Globus pallidus (tissue), 1 donor: ENCODE measurements around the gene CAMK2B.

ENCODE experiments used
- DNase-seq: peaks from one replicate; pipeline ENCODE4 v3.0.0-alpha.2; 2015; ENCODE audit warnings: low spot score

CAMK2B gene

DNA sequence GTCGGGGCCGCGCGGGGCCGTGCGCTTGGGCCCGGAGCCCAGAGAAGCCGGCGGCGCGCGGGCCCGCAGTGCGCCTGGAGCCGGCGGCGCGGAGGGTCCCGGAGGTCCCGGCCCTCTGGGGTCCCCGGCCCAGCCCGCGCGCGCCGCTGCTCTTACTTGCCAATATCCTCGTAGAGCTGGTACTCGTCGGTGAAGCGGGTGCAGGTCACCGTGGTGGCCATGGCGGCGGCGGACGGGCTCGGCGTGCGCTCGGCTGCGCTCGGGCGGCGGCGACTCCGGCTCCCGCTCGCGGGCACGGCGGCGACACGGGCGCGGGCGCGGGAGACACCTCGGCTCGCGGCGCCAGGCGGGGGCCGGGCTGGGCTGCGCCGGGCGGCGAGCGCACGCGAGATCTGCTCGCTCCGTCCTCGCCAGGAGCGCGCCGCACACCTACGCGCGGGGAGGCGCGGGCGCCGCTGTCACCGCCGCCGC is at the start of gene CAMK2B:
TSS of gene CAMK2B (minus strand) at position 394 of the 471 bp plus-strand sequence. CDS start at position 221, 173 bp downstream.
- DNase-seq = no peak

- DNase-seq = no peak
Measured at GRCh38 chr7:44374007-44374763, 48.8 kb upstream of the CAMK2B start.

GRCh38 chr7:44373418-44373740 is 48.0 kb upstream of the CAMK2B start:
- DNase-seq = no peak

DNA sequence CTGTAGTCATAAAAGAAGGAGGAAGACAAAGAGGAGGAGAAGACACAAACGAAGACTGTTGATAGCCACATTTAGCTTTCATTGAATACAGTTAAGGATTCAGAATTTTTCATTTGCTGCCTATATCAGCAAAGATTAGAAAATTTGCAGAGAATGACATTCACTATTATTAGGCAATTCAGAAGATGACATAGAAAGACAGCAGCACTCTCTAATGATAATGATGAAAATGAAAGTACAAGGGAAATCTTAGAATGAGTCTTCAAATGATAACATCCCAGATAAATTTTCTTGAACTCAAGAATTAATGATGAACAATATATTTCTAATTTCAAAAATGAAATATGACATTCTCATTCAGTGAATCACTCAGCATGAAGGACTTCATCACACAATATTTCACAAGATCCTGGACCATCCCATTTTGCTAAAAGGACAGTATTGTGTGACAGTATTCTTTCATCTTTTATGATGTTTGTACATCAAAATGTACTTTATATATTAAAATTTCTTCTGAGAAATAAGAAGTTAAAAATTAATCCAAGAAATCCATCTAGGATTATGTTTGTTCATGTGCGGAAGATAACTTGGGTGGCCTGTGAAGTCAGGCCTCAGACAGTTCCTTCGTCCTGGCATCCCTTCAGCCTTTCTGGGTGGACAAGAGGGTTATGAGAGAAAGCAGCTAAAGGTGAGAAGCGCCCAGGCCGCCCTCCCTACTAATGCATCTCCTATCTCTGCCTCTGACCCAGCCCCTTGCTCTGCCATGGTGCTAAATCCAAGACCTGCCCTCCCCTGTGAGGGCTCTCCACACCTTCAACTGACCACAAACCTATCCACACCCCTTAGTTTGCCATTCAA is 47.4 kb upstream of the CAMK2B start:
- no peak for DNase-seq

DNA sequence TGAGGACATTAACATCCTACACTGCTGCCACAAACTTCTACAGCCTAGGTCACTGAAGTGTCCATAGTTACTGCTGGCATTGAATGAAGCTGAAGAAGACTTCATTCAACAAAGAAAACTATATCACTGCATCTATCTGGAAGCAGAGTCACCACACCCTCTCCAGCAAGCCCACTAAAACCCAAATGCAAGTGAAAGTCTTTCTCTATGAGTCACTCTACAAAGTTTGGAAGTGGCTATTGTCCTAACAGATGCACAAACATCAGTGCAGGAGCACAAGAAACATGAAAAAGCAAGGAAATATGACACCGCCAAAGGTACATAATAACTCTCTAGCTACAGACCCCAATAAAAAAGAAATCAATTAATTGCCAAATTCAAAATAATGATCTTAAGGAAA is 43.5 kb upstream of the CAMK2B start:
- no peak for DNase-seq

DNA sequence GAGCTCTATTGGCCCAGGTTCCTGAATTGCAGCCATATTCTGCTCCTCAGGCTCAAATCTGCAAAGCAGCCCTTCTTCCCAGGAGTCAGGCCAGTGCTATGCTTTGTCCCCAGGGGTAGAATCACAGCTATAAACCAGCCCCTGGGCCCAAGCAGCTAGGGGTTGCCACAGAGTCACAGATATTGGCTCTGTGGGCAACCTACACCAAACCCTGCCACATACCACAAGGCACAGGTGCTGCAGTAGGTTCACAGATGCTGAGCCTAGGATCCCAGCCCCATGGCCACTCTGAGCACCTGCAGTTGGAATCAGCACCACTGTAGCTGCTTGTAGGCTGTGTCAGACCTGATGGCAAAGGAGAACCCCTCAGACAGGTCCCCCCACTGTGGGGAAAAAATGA is 43.1 kb upstream of the CAMK2B start:
- DNase-seq = no peak

DNA sequence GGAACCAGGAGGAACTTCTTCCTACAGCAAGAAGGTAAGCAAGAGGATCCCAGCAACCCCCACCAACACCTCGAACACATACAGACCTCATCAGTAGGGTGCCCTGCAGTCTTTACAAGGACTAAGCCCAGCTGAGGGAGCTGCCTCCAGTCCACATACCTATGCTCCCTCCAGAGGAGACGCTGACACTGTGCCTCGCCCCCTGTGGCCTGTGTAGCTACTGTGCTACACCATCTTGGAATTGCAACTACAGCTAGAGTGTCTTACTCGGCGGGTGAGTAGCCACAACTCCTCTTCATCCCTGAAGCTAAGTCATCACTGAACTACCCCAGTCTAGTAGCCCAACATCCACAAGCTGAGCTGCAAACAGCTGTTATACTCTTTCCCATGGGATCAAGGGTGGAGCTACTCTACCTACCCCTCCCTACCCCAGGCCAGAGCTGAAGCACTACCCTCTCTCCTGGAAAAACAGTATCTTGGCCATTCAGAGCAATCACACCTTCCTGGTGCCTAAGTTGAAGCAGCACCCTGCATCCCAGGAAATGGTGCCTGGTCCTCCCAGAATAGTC is 42.2 kb upstream of the CAMK2B start:
- no peak for DNase-seq

GRCh38 chr7:44366986-44367385 is 41.6 kb upstream of the CAMK2B start:
- DNase-seq = no peak

- DNase-seq = no peak
Measured at GRCh38 chr7:44353668-44354067, 28.3 kb upstream of the CAMK2B start.

DNA sequence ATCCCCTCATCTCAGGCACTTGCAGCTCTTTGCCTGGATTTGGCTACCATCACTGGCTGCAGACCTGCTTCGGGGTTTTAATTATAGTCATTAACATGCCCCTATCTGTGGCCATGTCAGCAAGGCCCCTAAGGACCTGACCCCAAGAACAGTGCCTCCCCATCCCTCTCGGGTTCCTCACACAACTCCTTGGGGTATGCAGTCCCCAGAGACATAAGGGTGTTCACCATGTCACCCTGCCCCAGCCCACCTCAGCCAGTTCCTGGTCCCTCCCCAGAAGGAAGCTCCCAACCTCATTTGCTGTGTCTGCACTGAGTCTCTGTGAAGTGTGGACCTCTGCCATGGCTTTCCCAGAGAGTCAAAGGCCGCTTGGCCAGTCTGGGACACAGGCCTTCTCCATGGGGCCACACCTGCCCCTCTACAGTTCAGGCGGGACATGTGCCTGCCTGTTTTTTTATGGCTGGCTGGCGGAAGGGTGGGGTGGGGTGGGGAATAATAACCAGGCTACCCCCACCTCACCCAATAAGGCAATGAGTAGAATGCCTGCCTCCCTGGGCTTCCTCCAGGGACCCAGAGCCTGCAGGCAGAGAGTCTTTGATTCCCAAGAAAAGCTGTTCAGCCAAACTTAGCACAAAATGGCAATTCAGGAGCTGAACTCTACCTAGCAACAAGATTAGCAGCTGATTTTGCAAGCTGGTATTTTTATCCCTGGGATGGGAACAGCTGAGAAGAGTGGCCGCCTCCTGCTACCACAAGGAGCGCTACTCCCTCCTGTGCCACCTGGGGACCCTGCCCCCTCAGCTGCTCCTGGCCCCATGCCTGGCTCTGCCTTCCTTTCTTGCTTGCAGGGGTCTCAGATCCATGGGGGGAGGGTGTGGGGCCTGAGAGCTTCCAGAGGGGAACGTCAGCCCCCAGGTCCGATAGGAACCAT is 23.7 kb upstream of the CAMK2B start:
- DNase-seq = peak; percentile 20

GRCh38 chr7:44348300-44348699 is 22.9 kb upstream of the CAMK2B start:
- DNase-seq = peak; percentile 20

DNA sequence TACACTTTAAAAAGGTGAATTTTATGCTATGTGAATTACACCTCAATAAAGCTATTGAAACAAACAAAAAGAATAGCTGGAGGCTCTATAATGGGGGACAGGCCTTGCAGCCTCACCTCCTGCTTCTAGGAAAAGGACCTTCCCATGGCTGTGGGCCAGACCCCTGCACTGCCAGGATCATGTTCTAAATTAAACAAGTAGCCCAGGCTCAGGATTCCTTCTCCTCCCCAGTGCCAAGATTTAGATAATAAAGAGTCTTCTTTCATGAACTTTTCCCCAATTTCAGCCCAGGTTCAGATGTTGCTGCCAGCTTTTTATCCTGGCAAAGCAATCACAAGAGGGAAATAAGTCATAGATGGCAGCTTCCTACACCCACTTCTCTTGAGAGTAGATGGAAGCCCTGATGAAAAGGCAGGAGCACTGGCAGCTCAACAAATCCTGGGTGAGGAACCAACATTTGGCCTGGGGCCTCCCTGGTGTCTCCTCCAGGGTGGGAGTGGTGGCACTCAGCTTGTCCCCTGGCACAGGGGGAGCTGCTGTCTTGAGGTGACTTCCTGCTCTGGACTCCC is 22.2 kb upstream of the CAMK2B start:
- no peak for DNase-seq

GRCh38 chr7:44346063-44346462 is 20.7 kb upstream of the CAMK2B start:
- no peak for DNase-seq

DNA sequence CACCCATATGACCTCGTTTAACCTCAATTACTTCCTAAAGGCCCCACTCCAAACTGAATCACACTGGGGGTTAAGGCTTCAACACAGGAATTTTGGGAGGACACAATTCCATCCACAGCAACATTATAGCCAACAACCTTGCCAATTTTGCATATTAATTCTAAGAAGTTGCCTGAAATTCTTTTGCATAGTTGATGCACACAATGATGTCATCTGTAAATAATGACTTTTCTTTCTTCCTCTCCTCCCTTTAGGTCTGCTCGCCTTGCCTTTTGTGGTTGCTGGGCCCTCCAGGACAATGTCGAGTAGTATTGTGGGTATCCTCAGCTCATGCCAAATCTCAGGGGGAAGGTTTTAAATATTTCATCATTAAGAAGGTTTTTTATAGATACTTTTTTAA is 16.0 kb upstream of the CAMK2B start:
- DNase-seq = no peak

GRCh38 chr7:44338600-44338999 is 13.2 kb upstream of the CAMK2B start:
- no peak for DNase-seq

DNA sequence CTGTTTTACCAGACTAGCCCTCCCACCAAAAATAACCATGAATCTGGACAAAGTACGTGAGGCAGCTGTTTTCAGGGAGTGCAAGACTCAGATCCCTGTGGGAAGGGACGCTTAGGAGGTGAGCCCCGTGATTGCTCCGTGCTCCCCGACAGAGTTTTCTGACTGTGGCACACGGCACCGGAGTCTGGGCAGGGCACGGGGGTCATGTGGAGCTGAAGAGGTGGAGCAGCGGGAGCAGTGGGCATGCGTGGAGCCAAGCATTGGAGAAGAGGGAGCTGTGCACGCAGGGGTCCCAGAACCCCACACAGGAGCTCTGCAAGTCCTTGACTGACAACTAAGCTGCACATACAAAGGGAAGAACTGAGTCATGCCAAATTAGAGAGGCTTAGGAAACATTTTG is 11.1 kb upstream of the CAMK2B start:
- no peak for DNase-seq

- no peak for DNase-seq
Measured at GRCh38 chr7:44335184-44335583, 9.8 kb upstream of the CAMK2B start.

GRCh38 chr7:44334734-44335097 is 9.3 kb upstream of the CAMK2B start:
- no peak for DNase-seq

DNA sequence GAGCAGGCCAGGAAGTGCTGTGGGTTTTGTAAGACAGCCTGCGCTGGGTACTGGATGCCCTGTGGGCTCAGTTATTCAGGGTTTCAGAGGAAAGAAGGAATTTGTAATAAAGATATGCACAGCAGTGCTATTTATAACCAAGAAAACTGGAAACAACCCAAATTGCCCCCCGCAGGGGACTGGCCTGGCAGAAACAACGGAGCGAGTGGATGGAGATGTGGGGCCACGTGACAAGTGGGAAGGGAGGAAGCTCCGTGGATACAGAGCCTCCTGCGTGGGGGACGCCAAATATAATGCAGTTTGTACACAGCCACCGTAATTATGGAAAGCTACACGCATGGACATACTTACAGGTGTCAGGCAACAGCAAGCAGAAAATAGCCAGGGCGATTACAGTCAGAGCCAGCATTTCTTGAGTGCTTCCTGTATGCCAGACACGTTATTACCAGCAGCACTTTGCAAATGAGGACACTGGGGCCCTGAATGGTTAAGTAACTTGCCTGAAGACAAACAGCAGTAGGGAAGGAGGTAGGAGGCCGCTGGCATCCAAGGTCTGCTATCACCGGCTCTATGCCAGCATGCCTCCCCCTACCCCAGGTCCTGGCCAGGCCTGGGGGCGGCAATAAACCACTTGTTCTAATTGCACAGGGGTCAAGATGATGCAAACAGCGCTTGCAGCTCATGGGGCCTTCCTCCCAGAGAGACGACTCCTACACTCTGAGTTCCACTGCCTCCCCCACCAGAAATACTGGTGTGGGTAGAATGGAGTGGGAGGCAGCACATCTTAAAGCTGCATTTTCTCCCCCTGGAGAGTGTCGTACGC is 8.7 kb upstream of the CAMK2B start:
- DNase-seq = no peak

DNA sequence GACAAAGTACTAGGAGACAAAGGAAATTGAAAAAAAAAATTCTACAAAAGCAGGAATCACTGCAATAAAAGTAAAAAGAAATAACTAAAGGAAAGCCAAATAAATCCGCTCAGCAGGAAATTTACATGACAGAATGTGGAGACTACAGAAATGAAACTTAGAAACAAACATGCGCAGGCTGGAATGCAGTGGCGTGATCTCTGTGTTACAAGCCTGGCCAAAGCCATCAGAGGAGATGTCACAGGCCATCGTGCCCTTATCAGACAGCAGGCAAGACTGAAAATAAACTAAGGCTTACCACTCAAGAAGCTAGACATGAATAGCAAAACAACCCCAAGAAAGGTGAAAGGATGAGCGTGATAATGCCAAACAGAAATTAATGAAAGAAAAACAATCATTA is 6.3 kb upstream of the CAMK2B start:
- no peak for DNase-seq

DNA sequence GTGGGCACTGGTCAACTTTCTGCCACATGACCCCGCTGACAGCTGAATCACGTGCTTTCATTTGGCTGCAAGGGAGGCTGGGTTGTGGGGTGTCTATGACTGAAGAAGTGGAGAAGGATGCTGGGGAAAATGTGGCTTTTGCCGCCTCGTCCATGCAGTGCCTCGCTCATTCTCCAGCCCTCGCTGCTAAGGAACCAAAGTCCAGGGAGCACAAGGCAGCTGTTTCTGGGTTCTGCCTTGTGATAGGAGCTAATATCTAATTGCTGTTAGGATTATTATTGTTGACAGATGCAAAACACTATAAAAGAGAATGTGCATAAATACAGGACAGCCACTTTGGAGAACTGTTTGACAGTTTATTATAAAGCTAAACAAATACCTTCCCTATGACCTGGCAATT is 4.9 kb upstream of the CAMK2B start:
- no peak for DNase-seq
